NCI-H82 treated with DMSO at 0.1 percent for 48 hours (cell line): ENCODE results near the gene SH3GLB2.
"Not testable (repeated sequence)": the region's sequence is repeated elsewhere in the genome, so short reads cannot be mapped to it uniquely, and the experiment has no call there.

Experiments
- DNase-seq: peaks from one replicate; lab custom pipeline; 2025; ENCODE audit not compliant: unreplicated experiment; lab: John Stamatoyannopoulos, UW

The SH3GLB2 gene

DNA sequence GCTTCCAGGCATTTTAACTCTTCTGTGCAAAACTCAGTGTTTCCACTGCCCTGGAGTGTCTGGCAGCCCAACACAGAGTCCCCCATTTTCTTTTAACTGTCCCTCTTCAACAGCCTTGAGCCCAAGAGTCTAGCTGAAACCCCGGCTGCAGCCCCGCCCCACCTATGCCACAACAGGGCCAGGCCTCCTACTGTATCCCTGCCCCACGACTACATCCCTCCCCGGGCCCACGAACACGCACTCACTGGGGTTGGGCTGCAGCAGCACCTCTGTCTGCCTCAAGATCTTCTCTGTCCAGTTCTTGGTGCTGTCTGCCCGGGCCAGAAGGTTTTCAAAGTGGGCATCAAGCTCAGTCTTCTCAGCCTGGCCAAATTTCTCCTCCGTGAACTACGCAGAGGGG is 6.1 kb downstream of the SH3GLB2 start:
- no peak for DNase-seq

DNA sequence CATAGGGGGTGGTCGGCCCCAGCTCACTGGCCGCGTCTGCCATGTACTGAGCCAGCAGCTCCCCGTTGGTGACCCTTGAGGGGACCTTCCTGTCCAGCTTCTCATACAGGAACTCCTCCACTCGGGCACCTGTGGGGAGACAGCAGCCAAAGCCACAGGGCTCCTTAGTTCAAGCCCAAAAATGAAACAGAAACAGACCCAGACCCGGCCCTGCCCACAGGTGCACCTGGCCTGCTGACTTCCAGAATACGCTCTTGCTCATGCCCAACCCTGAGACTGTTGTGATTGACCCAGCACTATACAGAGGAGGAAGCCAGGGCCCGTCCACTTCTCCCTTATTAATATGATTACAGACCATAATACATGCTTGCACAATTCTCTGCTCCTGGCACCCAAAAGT is 7.0 kb downstream of the SH3GLB2 start:
- DNase-seq: no peak

DNA sequence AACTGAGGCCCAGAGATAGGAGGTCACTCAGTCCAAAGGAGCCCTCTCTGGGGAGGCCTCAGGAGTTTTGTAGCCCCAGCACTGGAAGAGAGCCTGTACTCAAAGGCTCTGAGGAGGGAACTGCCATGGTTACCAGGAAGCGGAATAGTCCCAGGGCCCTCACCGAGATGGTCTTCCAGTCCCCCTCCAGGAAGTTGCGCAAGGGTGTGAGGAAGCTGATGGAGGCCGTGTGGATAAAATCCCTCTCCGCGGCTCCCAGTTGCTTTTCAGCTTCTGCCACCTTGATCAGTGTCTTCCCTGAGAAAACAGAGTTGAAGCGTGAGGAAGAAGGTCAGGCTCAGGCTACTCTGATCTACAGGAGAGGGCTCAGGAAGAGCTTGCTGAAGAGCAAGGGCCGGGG is 13.5 kb downstream of the SH3GLB2 start:
- no peak for DNase-seq

DNA sequence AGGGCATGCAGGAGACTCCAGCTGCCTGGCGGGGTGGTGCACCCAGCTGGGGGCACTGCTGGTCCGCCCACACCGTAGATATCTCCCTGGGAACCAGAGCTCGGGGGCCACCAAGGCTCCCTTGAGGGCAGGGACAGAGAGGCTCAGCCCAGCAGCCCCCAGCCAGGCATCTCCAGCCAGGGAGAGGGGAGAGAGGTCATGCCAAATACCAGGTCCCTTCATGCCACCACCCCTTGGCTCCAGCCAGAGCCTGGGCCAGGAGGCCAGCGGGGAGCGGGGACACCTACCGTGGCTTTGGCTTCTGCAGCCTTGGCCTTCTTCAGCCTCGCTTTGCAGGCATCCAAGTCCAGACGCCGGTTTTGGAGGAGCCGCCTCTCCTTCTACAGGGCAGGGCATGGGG is 14.0 kb downstream of the SH3GLB2 start:
- no peak for DNase-seq

DNA sequence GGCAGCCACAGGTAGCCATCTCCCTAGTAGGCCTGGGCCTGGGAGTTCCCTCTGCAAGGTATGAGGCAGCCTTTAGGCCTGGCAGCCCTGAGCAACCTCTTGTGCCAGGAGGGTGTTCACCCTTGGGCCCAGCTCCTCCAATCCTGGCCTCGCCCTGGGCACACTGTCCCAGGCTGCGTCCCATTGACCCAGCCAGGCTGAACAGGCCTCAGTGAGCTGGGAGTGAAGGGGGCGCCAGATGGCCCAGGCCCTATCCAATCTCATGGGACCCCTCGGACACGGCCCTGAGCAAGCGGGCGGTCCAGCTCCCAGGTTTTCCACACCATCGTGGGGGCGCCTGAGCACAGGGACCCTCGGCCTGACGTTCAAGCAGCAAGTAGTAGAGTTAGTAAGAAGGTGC is 14.5 kb downstream of the SH3GLB2 start:
- DNase-seq: no peak

DNA sequence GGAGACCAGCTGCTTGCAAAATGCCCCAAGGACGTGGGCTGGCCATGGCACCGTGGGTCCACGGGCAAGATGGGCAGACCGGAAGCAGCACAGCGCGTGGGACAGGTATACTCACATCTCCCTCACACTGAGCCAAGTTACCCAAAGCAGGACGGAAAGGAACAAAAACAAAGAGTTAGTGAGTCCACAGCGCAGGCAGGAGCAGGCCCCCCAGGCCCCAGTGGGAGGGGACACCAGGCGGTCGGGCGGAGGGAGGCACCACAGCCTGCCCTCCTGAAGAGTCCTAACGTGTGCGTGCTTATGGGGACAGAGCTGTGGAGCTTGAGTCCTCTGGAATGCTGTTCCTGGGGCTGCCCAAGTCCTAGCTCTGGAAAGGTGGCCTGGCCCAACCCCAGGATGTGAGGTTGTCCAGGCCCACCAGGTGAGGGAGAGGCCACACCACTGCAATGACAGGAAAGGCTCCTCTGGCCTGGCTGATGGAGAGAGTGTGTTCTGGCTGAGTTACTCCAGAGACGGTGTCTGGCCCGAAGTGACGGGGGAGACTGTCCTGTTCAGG is 15.2 kb downstream of the SH3GLB2 start:
- DNase-seq: no peak

DNA sequence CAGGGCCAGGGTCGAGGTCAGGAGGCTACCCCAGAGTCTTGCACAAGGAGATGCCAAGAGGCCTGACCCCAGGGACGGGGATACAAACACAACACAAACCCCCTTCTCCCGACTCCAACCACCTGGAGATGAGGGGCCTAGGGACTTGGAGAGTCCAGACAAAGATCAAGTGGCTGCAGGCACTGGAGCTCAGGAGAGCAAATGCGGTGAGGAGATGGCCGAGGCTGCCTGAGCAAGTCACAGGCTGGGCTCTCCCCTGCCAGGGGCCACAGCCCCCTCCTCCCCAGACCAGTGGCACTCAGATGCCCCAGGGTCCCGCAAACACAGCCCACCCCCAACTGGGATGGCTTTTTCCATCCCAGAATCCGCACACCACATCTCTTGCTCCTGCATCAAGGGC is 15.8 kb downstream of the SH3GLB2 start:
- no peak for DNase-seq

DNA sequence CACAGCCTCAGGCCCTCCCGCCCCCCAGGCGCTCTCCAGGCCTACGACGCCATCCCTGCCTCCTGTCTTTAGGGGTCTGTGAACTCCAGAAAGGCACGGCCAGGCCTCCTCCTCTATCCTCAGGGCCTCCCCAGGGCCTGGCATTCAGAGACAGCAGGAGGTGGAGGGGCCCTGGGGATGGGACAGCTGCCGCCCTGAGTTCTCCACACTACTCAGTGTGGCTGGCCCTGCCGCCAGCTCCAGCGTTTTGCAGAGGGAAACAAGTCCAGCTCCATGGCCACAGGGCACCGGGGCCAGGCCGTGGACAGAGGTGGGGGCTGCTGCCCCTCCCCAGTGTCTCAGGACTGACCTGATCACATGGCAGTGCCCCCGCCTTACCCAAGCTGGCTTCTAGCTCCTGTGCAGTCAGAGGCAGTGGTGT is 16.4 kb downstream of the SH3GLB2 start:
- DNase-seq: no peak

DNA sequence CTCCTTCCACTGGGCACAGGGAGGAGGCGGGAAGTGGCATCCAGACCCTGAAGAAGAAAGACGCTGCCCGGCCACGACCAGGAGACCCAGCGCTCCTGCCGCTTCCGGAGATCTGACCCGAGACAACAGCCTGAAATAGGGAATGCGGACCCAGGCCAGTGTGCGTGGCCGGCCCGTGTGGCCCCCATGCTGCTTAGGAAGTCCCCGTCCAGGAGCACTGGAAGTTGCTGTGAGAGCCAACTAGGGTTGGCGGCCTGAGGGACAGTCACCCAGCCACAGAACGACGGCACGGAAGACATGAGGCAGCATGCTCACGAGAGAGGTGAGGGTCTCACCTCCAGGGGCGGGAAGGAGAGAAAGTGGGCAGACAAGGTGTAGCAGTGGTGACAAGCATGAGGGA is 17.0 kb downstream of the SH3GLB2 start:
- no peak for DNase-seq

DNA sequence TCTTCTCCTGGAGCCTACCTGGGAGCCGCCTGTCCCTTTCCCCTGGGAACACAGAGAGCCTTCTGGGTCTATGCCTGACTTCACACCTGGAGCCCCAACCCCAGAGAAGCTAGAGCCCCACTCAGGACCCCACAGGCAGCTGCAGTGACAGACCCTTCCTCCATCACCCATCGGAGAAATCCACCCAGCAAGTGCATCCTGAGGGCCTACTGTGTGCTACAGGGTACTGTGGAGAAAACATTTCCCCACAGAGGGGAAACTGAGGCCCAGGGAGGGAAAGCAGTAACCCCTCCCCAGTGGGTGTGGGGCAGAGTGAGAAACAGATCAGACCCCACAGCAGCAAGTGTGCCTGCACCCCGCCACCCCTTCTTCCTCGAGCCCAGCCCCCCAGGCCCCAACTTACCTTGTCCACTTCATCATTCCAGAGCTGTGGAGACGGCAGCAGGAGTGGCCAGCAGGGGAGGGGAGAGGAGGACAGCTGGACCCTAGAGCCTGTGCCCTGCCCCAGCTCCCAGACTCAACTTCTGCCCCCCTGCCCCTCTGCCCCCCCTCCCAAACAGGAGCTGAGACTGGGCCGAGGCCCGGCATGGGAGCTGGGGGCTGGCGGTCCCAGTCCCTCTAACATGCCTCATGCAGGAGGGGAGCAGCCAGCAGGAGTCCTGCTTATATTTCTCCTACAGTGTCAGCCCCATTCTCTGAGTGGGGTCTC is 17.7 kb downstream of the SH3GLB2 start:
- no peak for DNase-seq

DNA sequence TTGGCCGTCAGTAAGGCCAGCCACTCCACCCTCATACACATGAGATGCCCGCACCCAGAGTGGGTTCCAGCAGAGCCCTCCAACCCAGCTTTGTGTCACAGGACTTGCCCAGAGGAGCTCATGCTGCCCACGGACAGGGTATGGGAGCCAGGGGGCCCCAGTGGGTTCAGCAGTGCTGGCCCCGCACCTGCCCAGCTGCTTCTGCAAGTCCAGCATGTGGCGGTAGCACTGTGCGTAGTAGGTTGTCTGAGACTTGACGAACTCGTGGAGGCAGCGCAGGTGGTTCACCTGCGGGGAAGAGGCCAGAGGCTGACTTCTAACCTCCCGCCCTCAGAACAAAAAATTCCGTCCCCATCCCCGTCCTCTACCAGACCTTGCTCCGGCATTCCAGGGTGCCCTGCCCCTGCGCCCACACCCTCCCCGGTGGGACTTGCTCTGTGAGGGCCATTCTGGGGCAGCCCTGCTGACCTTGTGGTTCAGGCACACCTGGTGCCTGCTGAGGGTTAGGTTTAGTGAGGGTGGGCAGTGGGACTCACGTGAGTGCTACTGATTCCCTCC is 18.5 kb downstream of the SH3GLB2 start:
- no peak for DNase-seq

DNA sequence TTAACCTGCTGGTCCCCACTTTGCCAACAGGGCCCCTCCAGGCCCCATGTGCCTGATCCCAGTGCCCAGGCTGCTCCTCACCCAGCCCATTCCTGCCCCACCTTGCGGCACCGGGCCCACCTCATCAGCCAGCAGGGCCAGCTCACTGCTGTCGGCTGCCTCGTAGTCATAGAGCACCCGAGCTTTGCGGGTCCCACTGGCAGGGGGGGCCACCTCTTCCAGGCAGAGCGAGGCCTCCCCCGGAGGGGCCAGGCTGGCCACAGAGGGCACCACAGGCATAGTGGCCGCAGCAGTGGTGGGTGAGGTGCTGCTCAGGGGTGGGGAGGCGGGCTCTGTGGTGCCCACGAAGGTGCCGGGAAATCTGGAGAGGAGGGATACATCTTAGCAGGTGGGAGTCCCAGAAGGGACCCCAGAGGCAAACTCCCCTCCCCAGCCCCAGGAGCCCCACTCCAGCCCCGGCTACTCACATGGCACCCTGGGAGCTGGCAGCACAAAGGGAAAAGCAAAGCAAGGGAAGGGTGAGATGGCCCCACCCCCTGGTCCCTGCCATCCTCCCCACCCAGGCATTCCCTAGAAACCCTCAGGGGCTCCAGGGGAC is 19.0 kb downstream of the SH3GLB2 start:
- DNase-seq: no peak

DNA sequence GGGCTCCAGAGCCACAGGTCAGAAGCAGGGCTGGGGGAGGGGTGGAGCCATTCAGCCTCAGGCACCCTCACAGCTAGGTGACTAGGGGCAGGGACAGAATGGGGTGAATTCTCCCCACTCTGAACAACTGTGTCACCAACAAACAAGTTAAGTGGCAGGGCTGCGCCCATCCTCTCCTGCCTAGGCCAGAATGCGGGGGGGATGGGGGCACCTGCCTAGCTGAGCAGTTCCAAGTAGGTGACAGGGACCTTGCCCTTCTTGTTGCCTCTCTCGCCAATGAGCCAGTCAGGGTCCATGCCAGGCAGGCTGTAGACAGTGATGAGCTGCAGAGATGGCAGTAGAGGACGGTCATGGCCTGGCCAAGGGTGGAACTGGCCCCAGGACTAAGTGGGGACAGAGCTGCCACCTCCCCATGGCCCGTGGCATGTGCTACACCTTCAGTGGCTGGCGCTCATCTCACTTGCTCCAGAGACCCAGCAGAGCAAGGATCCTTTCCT is 19.6 kb downstream of the SH3GLB2 start:
- no peak for DNase-seq

DNA sequence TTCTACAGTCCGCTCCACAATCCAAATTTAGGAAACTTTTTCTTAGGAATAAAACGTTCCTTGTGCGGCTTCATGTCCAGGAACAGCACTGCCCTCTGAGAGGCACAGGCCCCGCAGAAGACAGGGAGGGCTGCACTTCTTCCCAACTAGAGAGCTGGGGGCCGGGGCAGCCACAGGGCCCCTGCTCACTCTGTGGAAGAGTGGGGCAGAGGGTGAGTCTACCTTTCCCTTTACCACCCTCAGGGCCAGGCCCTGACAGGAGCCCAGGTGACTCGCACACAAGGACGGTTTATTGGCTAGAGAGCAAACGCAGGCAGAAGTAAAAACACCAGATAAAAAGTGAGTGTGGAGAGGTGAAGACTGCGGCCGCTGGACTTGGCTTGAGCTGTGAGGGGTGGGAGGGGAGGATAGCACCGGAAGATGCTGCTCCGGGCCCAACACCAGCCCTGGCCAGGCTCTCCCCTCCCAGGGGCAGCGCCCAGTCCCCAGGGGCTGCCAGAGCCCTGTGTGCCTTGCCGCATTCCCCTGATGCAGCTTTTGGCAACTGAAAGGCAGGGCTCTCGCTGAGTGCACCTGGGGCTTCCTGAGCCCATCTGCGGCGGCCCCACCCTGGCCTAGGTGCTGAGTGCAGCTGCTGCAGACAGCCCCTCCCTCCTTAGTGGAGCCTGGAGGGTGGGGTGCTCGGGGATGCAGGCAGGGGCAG is 20.2 kb downstream of the SH3GLB2 start:
- DNase-seq: no peak

DNA sequence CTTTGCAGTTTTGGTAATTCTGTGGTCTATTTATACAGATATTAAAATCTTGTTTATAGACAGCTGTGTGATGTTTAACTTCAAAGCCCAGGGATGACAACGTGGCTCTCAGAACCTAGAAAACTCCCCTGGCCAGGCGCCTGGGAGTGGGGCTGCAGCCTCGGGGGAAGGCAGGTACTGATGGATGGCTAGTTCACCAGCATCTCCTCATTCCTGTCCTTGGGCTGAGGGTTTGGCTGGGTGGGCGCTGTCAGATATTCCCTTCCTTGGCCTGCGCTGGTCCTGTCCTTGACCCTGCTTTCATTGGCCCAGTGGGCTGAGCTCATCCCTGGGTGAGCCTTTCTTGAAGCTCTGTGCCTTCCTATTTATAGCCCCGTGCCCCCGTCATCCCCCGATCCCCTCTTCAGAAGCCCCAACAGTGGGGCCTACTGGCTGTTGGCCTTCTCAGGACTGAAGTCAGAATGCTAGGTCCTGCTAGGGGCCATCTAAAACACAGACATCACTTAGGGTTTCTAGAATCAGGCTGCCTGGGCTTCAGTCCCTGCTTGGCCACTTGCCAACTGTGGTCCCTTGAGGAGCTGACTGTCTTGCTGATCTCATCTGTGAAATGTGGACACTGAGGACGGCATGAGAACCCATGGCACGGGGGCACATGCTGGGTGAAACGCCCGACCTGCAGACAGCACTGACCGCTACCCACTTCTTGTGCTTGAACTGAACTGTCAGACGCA is 20.9 kb downstream of the SH3GLB2 start:
- no peak for DNase-seq

DNA sequence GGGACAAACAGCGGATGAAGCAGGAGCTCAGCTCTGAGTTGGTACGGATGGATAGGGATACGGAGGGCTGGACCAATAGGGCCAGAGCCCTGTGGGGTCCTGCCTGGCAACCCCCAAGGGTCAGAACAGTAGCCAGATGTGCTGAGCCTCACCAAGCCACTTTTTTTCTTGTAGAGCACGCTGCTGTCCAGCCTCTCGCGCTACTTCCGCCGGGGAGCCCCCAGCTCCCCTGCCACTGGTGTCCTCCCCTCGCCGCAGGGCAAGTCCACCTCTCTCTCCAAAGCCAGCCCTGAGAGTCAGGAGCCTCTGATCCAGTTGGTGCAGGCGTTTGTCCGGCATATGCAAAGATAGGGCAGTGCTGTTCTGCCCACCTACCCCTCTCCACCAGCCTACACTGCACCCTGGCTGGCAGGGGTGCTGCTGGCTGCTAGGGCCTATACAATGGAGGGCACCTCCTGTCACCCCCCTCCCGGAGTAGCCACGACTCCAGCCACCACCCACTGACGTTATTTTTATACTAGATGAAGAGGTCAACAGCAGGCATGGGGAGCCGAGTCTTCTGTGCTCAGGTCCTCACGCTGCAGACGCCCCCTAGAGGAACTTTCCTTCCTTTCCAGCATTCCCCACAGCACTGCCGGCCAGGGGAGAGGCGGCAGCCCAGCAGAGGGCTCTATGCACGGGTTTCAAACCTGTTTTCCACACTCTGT is 21.6 kb downstream of the SH3GLB2 start:
- peak; percentile 40 for DNase-seq

DNA sequence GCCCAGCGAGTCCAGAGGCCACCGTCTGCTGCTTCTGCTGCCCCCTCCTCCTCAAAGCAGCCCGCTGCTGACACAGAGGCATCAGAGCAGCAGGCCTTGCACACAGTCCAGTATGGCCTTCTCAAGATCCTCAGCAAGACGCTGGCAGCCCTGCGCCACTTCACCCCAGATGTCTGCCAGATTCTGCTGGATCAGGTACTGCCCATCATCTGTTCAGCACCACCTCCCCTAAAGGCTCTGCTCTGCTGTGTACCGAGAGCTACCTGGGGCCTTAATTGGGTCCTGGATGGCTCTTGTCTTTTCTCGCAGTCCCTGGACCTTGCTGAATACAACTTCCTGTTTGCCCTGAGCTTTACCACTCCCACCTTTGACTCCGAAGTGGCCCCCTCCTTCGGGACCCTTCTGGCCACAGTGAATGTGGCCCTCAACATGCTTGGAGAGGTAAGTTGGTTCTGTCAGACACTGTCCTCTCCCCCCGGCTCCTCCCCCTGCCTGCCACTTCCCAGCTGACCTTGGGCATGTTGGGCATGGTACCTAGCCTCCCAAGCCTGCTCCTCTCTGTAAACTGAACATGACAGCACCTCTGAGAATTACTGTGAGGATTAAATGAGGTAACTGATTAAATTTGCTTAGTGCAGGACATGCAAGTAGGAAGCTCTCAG is 22.7 kb downstream of the SH3GLB2 start:
- no peak for DNase-seq

DNA sequence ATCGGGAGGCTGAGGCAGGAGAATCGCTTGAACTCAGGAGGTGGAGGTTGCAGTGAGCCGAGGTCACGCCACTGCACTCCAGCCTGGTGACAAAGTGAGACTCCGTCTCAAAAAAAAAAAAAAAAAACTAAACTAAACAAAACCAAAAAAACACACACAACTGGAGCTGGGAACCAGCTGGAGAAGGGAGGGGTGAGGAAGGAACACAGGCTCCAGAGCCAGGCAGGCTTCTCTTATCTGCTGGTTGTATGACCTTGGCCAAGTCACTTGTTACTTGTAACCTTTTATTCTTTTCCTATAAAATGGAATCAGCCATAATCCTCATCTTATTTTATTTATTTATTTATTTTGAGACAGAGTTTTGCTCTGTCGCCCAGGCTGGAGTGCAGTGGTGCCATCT is 24.0 kb downstream of the SH3GLB2 start:
- DNase-seq: not testable (repeated sequence)

DNA sequence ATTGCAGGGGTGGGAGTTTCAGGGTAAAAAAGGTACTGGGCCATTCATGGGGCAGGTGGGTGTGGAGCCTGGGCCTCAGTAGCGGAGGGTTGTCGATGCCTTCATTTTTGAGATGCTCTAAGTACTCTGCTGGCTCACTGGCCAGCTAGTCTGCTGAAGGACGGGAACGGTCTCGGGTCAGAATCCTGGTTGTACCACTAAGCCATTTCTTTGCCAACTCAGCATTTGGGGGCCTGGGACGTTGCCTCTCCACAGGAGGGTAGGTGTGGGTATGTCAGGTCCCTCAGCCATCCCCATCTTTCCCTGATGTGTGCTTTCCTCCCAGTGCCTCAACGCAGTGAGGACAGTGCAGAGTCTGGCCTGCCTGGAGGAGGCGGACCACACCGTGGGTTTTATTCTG is 25.1 kb downstream of the SH3GLB2 start:
- no peak for DNase-seq
